GM12864 (cell line): Measurements from ENCODE around the gene TTYH3.

Experiments used
- DNase-seq: peaks from one replicate; pipeline ENCODE4 v3.0.0-alpha.2; 2011; ENCODE audit warnings: low read depth
- H3K4me3 ChIP-seq: 2 replicates; pipeline ENCODE4 v1.5.1; 2011; ENCODE audit warnings: mild to moderate bottlenecking, low read depth, low read length, control low read depth
- CTCF ChIP-seq: IDR thresholded peaks from 2 replicates; pipeline ENCODE4 v1.5.1; 2011; ENCODE audit warnings: low read depth, mild to moderate bottlenecking, moderate library complexity, low read length, control low read depth, inconsistent platforms; ENCODE audit errors: missing control alignments

TTYH3 gene

GRCh38 chr7:2632733-2633537, 1.1 kb downstream of the TTYH3 start:
- no peak for TF ChIP-seq CTCF
- peak overlapping the region; percentile 76 for H3K4me3 ChIP-seq
- DNase-seq: no peak

GRCh38 chr7:2633538-2634266, 1.9 kb downstream of the TTYH3 start:
- no peak for TF ChIP-seq CTCF
- H3K4me3 ChIP-seq: peak overlapping the region; percentile 76
- DNase-seq: no peak

GRCh38 chr7:2634267-2635145, 2.7 kb downstream of the TTYH3 start:
- H3K4me3 ChIP-seq: peak overlapping the region; percentile 76; the same call in 1 of the 2 replicates
- DNase-seq: no peak
- no peak for TF ChIP-seq CTCF

- no peak for DNase-seq
- no peak overlapping the region for H3K4me3 ChIP-seq
- no peak for TF ChIP-seq CTCF
Observed at GRCh38 chr7:2635148-2635668, 3.4 kb downstream of the TTYH3 start.

- DNase-seq: no peak
- no peak overlapping the region for H3K4me3 ChIP-seq
- TF ChIP-seq CTCF: no peak
Observed at GRCh38 chr7:2635810-2636701, 4.3 kb downstream of the TTYH3 start.

- no peak overlapping the region for H3K4me3 ChIP-seq
- TF ChIP-seq CTCF: no peak
- no peak for DNase-seq
Observed at GRCh38 chr7:2637066-2637471, 5.3 kb downstream of the TTYH3 start.
